HG03378 (cell line): ENCODE measurements around the gene BSCL2.
"Not testable (repeated sequence)": the region's sequence is repeated elsewhere in the genome, so short reads cannot be mapped to it uniquely, and the experiment has no call there.

Experiments used
- ATAC-seq: cut with Tn5 transposase; IDR thresholded peaks from one replicate; pipeline ENCODE4 v1.9.1; 2021; ENCODE audit warnings: mild to moderate bottlenecking, moderate library complexity; ENCODE audit not compliant: unreplicated experiment

BSCL2 gene

GRCh38 chr11:62688491-62688890 is 18.7 kb downstream of the BSCL2 start:
- ATAC-seq, result no peak

GRCh38 chr11:62687508-62688396 is 19.5 kb downstream of the BSCL2 start:
- ATAC-seq, result no peak

- ATAC-seq, result no peak
These were observed 24.7 kb downstream of the BSCL2 start for GRCh38 chr11:62682518-62682917.

- ATAC-seq, result peak; percentile 72
These were observed 26.4 kb downstream of the BSCL2 start for GRCh38 chr11:62680825-62681240.

- peak; percentile 52 for ATAC-seq
These were observed 28.2 kb downstream of the BSCL2 start, which contains the start of gene UBXN1 for GRCh38 chr11:62678770-62679696. UBXN1 (minus strand) TSS chr11:62679073; CDS start chr11:62678923, 150 bp downstream.

GRCh38 chr11:62678433-62678769 is 28.8 kb downstream of the BSCL2 start:
- ATAC-seq, result no peak

GRCh38 chr11:62677714-62678113 is 29.5 kb downstream of the BSCL2 start:
- no peak for ATAC-seq

- no peak for ATAC-seq
These were observed 30.1 kb downstream of the BSCL2 start for GRCh38 chr11:62677156-62677555.

- ATAC-seq, result no peak
These were observed 30.5 kb downstream of the BSCL2 start for GRCh38 chr11:62676698-62677097.

GRCh38 chr11:62675415-62675814 is 31.8 kb downstream of the BSCL2 start:
- not testable (repeated sequence) for ATAC-seq

- no peak for ATAC-seq
These were observed 34.1 kb downstream of the BSCL2 start for GRCh38 chr11:62673196-62673525.

GRCh38 chr11:62671608-62672389 is 35.4 kb downstream of the BSCL2 start, which contains the start of the genes LBHD1 and UQCC3:
LBHD1 (minus strand) TSS chr11:62672267; CDS start chr11:62670031, 2,236 bp downstream.
UQCC3 (plus strand) TSS chr11:62671673; CDS start chr11:62671746, 73 bp downstream.
- peak; percentile 44 for ATAC-seq

GRCh38 chr11:62671236-62671607 is 36.0 kb downstream of the BSCL2 start:
- peak; percentile 4 for ATAC-seq

- no peak for ATAC-seq
These were observed 37.6 kb downstream of the BSCL2 start for GRCh38 chr11:62669420-62670161.

- ATAC-seq, result no peak
These were observed 39.8 kb downstream of the BSCL2 start for GRCh38 chr11:62667460-62667859.

GRCh38 chr11:62666259-62666926 is 40.8 kb downstream of the BSCL2 start:
- no peak for ATAC-seq

GRCh38 chr11:62665599-62666258 is 41.5 kb downstream of the BSCL2 start:
- ATAC-seq, result peak; percentile 6

- ATAC-seq, result peak; percentile 75
These were observed 42.1 kb downstream of the BSCL2 start, which contains the start of the genes C11orf98 and CSKMT for GRCh38 chr11:62665075-62665598. C11orf98 (minus strand) TSS chr11:62665210; CDS start chr11:62665169, 41 bp downstream. CSKMT (plus strand) TSS chr11:62665312; CDS start chr11:62665880, 568 bp downstream.
